Nephron progenitor cell (in vitro differentiated cells): ENCODE results near the gene NSMCE4A.
"Not testable (repeated sequence)": the region's sequence is repeated elsewhere in the genome, so short reads cannot be mapped to it uniquely, and the experiment has no call there.

ENCODE experiments used
- DNase-seq: peaks from one replicate; pipeline ENCODE4 v3.0.0; 2021
- H3K27ac Mint-ChIP-seq: 2 replicates; pipeline ENCODE4 v1.8.0; 2021; ENCODE audit warnings: mild to moderate bottlenecking, moderate library complexity, mixed read lengths
- H3K27me3 Mint-ChIP-seq: 2 replicates; pipeline ENCODE4 v1.8.0; 2021; ENCODE audit warnings: mild to moderate bottlenecking, low read depth, mixed read lengths; ENCODE audit not compliant: poor library complexity
- H3K36me3 Mint-ChIP-seq: 2 replicates; pipeline ENCODE4 v1.8.0; 2021; ENCODE audit warnings: low read depth, mixed read lengths
- H3K4me1 Mint-ChIP-seq: 2 replicates; pipeline ENCODE4 v1.8.0; 2021; ENCODE audit warnings: mixed read lengths
- H3K4me3 Mint-ChIP-seq: 2 replicates; pipeline ENCODE4 v1.8.0; 2021; ENCODE audit warnings: mild to moderate bottlenecking, moderate library complexity, mixed read lengths
- H3K9me3 Mint-ChIP-seq: 2 replicates; pipeline ENCODE4 v1.8.0; 2021; ENCODE audit warnings: mild to moderate bottlenecking, moderate library complexity, mixed read lengths
- TF ChIP-seq, protein P1 (sequence below): fragments of 200-600 bp; sonication (generic); IDR thresholded peaks from 2 replicates; pipeline ENCODE4 v1.5.0; 2021; ENCODE audit warnings: antibody characterized with exemption

NSMCE4A gene

DNA sequence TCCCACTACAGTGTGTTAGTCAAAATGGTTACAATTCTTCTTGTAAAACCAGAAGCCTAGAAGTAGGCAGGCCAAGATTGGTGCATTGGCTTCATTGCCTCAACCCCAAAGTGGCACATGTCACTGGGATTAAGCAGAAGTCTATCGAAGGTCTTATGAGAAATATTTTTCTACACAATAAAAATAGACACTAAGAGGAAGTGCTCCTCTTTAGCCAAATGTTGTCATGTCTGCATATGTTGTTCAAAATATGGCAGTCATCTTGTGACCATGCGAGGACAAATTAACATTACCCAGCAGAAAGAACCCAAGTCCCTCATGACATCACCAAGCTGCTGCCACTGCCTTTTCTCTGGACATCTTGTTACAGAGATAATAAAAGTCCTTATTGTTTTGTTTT lies 6.3 kb upstream of the NSMCE4A start:
- no peaks in the 10 kb centered on the region for H3K4me1 Mint-ChIP-seq
- peaks cover 14% of the 10 kb centered on the region for H3K36me3 Mint-ChIP-seq
- TF ChIP-seq, protein P1, sequence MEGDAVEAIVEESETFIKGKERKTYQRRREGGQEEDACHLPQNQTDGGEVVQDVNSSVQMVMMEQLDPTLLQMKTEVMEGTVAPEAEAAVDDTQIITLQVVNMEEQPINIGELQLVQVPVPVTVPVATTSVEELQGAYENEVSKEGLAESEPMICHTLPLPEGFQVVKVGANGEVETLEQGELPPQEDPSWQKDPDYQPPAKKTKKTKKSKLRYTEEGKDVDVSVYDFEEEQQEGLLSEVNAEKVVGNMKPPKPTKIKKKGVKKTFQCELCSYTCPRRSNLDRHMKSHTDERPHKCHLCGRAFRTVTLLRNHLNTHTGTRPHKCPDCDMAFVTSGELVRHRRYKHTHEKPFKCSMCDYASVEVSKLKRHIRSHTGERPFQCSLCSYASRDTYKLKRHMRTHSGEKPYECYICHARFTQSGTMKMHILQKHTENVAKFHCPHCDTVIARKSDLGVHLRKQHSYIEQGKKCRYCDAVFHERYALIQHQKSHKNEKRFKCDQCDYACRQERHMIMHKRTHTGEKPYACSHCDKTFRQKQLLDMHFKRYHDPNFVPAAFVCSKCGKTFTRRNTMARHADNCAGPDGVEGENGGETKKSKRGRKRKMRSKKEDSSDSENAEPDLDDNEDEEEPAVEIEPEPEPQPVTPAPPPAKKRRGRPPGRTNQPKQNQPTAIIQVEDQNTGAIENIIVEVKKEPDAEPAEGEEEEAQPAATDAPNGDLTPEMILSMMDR, result no peak

DNA sequence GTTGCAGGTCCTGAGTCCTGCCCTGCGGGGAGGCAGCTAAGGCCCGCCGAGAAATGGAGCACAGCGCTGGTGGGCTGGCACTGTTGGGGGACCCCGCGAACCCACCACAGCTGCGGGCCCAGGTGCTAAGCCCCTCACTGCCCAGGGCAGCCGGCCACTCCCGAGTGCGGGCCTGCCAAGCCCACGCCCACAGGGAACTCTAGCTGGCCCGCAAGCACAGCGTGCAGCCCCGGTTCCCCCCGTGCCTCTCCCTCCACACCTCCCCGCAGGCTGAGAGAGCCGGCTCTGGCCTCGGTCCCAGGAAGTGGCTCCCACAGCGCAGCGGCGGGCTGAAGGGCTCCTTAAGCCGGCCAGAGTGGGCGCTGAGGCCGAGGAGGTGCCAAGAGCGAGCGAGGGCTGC lies 3.5 kb upstream of the NSMCE4A start:
- Mint-ChIP-seq H3K4me1 (peaks cover 8% of the 10 kb centered on the region), H3K36me3 (peaks cover 23% of the 10 kb centered on the region), H3K27ac (no peak overlapping the region), H3K9me3 (peaks cover 42% of the 10 kb centered on the region), H3K27me3 (no peaks in the 10 kb centered on the region), H3K4me3 (no peak overlapping the region)
- DNase-seq, result no peak
- TF ChIP-seq, protein P1, result no peak

More for the DNA sequence above, 6.3 kb upstream of the NSMCE4A start:
- H3K27ac Mint-ChIP-seq, result no peak overlapping the region
- no peak overlapping the region for H3K4me3 Mint-ChIP-seq
- DNase-seq, result no peak
- H3K27me3 Mint-ChIP-seq, result peaks cover 7% of the 10 kb centered on the region
- peaks cover 59% of the 10 kb centered on the region for H3K9me3 Mint-ChIP-seq

DNA sequence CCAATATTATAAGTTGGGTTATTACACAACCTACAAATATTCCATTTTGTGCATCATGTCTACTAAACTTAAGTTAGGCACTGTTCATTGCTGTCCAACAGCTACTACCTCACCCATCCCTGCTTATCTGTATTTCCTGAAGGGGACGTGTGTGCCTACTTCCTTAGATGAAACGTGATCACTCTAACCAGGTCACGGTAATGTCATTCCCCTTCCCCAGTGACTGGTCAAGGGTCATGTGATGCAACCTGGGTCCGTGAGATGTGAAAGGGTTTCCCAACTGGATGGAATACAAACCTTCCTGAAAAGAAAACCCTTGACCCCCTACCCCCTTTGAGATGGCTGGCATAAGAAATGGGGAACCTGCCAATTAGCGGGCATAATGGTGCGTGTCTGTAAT lies 1.6 kb upstream of the NSMCE4A start:
- peaks cover 38% of the 10 kb centered on the region for H3K36me3 Mint-ChIP-seq
- TF ChIP-seq, protein P1, result no peak
- no peaks in the 10 kb centered on the region for H3K27me3 Mint-ChIP-seq
- H3K9me3 Mint-ChIP-seq, result peaks cover 35% of the 10 kb centered on the region
- no peak for DNase-seq
- peak overlapping the region; percentile 42 for H3K4me3 Mint-ChIP-seq
- peaks cover 20% of the 10 kb centered on the region for H3K4me1 Mint-ChIP-seq
- H3K27ac Mint-ChIP-seq, result no peak overlapping the region

DNA sequence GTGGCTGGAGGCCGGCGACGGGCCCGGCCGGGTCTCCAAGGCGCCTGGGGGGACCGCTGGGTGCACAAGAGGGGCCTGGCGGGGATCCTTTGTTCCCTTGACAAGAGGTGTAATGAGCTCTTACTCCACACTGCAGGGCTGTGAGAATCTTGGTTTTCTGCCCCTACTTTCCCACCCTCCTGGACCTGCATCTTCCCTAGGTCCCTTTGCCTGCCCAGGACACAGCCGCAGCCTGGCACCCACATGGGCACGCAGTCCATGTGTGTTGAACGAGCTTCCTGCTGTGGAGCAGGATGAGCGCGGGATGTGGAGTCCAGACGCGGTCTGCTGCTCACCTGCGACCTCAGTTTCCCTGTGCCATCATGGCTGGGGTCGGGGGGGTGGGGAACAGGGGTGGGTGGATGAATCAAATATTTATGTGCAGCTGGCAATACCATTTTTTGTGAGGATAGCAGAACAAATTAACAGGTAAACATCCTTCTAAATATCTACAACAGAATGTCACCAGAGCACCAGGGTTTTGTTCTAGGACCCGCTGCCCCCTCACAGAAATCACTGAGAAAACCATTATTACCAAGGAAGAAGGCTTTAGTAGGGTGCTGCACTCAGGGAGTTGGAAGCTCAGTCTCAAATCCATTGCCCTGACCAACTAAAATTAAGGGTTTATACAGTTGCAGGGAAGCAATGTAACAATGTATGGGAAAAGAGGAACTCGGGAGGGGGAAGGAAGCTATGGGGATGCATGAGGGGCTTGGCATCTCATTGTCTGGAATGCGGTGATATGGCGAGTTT lies 474 bp upstream of the NSMCE4A start:
- H3K9me3 Mint-ChIP-seq, result peaks cover 28% of the 10 kb centered on the region
- H3K4me1 Mint-ChIP-seq, result peaks cover 20% of the 10 kb centered on the region
- DNase-seq, result no peak
- no peak overlapping the region for H3K27ac Mint-ChIP-seq
- H3K4me3 Mint-ChIP-seq, result peak overlapping the region; percentile 73
- H3K27me3 Mint-ChIP-seq, result no peaks in the 10 kb centered on the region
- TF ChIP-seq, protein P1, result peak; percentile 4
- H3K36me3 Mint-ChIP-seq, result peaks cover 49% of the 10 kb centered on the region

DNA sequence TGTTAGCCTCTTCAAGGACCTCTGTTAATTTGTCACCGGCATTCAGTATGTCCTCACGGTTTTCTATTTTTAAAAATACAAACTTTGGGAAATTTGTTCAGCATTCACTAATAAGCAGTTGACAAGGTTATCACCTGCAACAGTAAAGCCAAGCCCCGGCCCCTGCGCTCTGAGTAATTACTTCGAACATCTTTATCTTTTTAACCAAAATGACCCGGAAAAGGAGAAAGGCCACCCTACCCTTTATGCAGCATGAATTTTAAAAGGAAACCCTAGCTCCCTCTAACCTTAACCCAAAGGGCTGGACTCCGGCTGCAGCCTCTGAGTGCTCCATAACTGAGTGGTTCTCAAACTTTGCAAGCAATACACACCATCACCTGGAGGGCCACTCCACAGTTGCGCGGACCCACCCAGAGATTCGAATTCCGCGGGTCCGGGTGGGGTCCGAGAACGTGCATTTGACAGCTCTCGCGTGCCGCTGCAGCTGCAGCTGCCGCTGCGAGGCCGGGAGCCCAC lies 940 bp downstream of the NSMCE4A start:
- H3K27ac Mint-ChIP-seq, result no peak overlapping the region
- peaks cover 28% of the 10 kb centered on the region for H3K9me3 Mint-ChIP-seq
- peak overlapping the region; percentile 87 for H3K4me3 Mint-ChIP-seq
- no peaks in the 10 kb centered on the region for H3K27me3 Mint-ChIP-seq
- peaks cover 20% of the 10 kb centered on the region for H3K4me1 Mint-ChIP-seq
- DNase-seq, result no peak
- TF ChIP-seq, protein P1, result no peak
- H3K36me3 Mint-ChIP-seq, result peaks cover 59% of the 10 kb centered on the region

DNA sequence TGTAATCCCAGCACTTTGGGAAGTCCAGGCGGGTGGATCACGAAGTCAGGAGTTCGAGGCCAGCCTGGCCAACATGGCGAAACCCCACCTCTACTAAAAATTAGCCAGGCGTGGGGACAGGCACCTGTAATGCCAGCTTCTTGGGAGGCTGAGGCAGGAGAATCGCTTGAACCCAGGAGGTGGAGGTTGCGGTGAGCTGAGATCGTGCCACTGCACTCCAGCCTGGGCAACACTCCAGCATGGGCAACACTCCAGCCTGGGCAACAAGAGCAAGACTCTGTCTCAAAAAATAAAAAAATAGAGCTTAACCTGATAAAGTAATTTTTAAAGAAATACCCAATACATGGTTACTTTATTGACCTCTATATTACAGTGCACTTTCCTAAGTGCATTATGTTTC lies 5.9 kb downstream of the NSMCE4A start:
- H3K27me3 Mint-ChIP-seq, DNase-seq, H3K9me3 Mint-ChIP-seq, H3K4me3 Mint-ChIP-seq, H3K27ac Mint-ChIP-seq: not testable (repeated sequence)
- H3K4me1 Mint-ChIP-seq, result peaks cover 24% of the 10 kb centered on the region
- peaks cover 66% of the 10 kb centered on the region for H3K36me3 Mint-ChIP-seq
